ENCODE data around the gene SERTM1. TPM values are rescaled to one million over a fixed set of nuclear protein-coding genes. Genes with fewer than 3 reads are reported as not detected.

Gene SERTM1
- total and polyA plus RNA-seq, 2 of the 4 experiments (the other 2 are of a cell fraction): not detected

DNA sequence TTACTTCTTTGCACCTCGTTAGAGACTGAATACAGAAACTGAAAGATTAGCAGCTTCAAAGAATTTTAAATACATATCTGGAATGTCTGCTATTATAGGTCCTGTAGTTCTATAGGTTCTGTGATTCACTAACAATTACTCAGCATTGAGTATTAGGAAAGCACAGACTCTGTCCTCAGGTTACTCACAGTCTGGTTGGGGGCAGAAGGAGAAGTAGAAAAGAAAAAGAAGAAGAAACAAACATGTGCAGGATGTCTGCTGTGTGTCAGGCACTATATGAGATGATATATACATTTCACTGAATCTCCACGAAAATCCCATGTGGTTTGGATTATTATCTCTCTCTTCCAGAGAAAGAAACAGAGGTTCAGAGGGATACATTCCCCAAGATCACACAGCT is 40.1 kb downstream of the SERTM1 start:
- Histone ChIP-seq H4K5ac (ENCODE audit: low read depth, low read length) (no peak overlapping the region), H3K4me2 (ENCODE audit: low read depth, low read length) (no peak overlapping the region), H2AFZ (replicated peaks; ENCODE audit: low read length, poor library complexity) (no peak overlapping the region), H3K56ac (ENCODE audit: extremely low read depth, insufficient read depth, low read length) (no peak overlapping the region), H3K36me3 (ENCODE audit: control insufficient read depth, insufficient read depth, low read length) (no peaks in the 10 kb centered on the region), H3K14ac (replicated peaks; ENCODE audit: low read depth, low read length) (no peak overlapping the region), H3K4me1 (ENCODE audit: control insufficient read depth, insufficient read depth, low read length) (no peaks in the 10 kb centered on the region), H2BK120ac (ENCODE audit: low read depth, low read length) (no peak overlapping the region), H2AK9ac (replicated peaks; ENCODE audit: low read depth, low read length, poor library complexity) (no peak overlapping the region), H3K9me1 (ENCODE audit: insufficient read depth, low read length) (no peaks in the 10 kb centered on the region), H3K23ac (ENCODE audit: low read depth, low read length) (no peak overlapping the region), H3K9me3 (ENCODE audit: control insufficient read depth, insufficient read depth, low read length) (no peaks in the 10 kb centered on the region), H4K8ac (ENCODE audit: low read depth in 2 of 2, low read length in 2 of 2) (no peak overlapping the region), H4K91ac (ENCODE audit: insufficient read depth, low read depth, low read length) (no peak overlapping the region), H2AK5ac (ENCODE audit: low read depth, low read length) (no peak overlapping the region), H2BK20ac (ENCODE audit: low read depth, low read length) (no peak overlapping the region), H3K79me1 (ENCODE audit: low read depth in 1 of 2, low read length in 2 of 2) (no peaks in the 10 kb centered on the region), H3K4ac (ENCODE audit: low read depth, low read length) (no peak overlapping the region), H2BK15ac (ENCODE audit: low read depth, low read length) (no peak overlapping the region), H4K20me1 (ENCODE audit: insufficient read depth, low read length) (no peaks in the 10 kb centered on the region), H3K27me3 (ENCODE audit: control insufficient read depth, insufficient read depth, low read length) (no peaks in the 10 kb centered on the region; the same call in 1 of the 2 replicates), H3K4me3 (ENCODE audit: insufficient read depth, low read depth, low read length) (no peak overlapping the region), H3K9ac (ENCODE audit: low read depth, low read length) (no peak overlapping the region), H3K27ac (ENCODE audit: insufficient read depth, low read length) (no peak overlapping the region), H3K18ac (ENCODE audit: low read depth, low read length) (no peak overlapping the region), H2BK5ac (ENCODE audit: low read depth, low read length, poor library complexity, severe bottlenecking) (no peak overlapping the region)
- DNase-seq: no peak
- CTCF ChIA-PET: interaction anchor here (0.6 kb wide), 1 partner anchor 47 kb away, joined by 3 read pairs; no protein-coding TSS in a partner anchor
- POLR2A ChIA-PET (ENCODE audit: unreplicated experiment): no interaction called here
- TF ChIP-seq CHD1 (IDR thresholded peaks at IDR 0.05; ENCODE audit: low read depth, low read length) (no peak), POLR2A (IDR thresholded peaks at IDR 0.05; ENCODE audit: low read depth, low read length) (no peak), FOS (IDR thresholded peaks at IDR 0.05; ENCODE audit: low read depth, low read length) (no peak), NFE2L2 (IDR thresholded peaks at IDR 0.05; ENCODE audit: low read depth, low read length) (no peak), CEBPB (IDR thresholded peaks at IDR 0.05; ENCODE audit: low read depth, low read length) (no peak), SMC3 (IDR thresholded peaks at IDR 0.05; ENCODE audit: low read depth, low read length) (no peak), MXI1 (IDR thresholded peaks at IDR 0.05; ENCODE audit: borderline replicate concordance, low read depth, low read length) (no peak), RCOR1 (IDR thresholded peaks at IDR 0.05; ENCODE audit: insufficient replicate concordance, low read length) (no peak), BHLHE40 (IDR thresholded peaks at IDR 0.05; ENCODE audit: low read depth, low read length) (no peak), RFX5 (IDR thresholded peaks at IDR 0.05; ENCODE audit: low read depth, low read length) (no peak), ELK1 (IDR thresholded peaks at IDR 0.05; ENCODE audit: borderline replicate concordance, low read depth, low read length) (no peak), MAZ (IDR thresholded peaks at IDR 0.05; ENCODE audit: borderline replicate concordance, low read depth, low read length) (no peak), MAFK (IDR thresholded peaks at IDR 0.05; ENCODE audit: low read depth, low read length) (no peak), RAD21 (IDR thresholded peaks at IDR 0.05; ENCODE audit: low read length) (no peak)
- TF ChIP-seq, protein P1, sequence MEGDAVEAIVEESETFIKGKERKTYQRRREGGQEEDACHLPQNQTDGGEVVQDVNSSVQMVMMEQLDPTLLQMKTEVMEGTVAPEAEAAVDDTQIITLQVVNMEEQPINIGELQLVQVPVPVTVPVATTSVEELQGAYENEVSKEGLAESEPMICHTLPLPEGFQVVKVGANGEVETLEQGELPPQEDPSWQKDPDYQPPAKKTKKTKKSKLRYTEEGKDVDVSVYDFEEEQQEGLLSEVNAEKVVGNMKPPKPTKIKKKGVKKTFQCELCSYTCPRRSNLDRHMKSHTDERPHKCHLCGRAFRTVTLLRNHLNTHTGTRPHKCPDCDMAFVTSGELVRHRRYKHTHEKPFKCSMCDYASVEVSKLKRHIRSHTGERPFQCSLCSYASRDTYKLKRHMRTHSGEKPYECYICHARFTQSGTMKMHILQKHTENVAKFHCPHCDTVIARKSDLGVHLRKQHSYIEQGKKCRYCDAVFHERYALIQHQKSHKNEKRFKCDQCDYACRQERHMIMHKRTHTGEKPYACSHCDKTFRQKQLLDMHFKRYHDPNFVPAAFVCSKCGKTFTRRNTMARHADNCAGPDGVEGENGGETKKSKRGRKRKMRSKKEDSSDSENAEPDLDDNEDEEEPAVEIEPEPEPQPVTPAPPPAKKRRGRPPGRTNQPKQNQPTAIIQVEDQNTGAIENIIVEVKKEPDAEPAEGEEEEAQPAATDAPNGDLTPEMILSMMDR (conservative IDR thresholded peaks at IDR 0.05; ENCODE audit: low read depth, low read length): no peak
- TF ChIP-seq, protein P2, sequence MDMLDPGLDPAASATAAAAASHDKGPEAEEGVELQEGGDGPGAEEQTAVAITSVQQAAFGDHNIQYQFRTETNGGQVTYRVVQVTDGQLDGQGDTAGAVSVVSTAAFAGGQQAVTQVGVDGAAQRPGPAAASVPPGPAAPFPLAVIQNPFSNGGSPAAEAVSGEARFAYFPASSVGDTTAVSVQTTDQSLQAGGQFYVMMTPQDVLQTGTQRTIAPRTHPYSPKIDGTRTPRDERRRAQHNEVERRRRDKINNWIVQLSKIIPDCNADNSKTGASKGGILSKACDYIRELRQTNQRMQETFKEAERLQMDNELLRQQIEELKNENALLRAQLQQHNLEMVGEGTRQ (IDR thresholded peaks at IDR 0.05; ENCODE audit: low read depth, low read length): no peak
- intact Hi-C loops (cut with micrococcal nuclease) (no loop called here), in situ Hi-C loops (cut with MboI; ENCODE audit: low sequenced_read_pairs) (no loop called here), dilution Hi-C loops (cut with HindIII; ENCODE audit: low sequenced_read_pairs, unreplicated experiment) (no loop called here)
- no CpG with 5 or more reads among the region's 2 CpGs for WGBS, 2 experiments (ENCODE audit: extremely low coverage in 2 of 2, insufficient read length in 1 of 2)
- no TSS peak for BruUV-seq (replicated peaks)
- no peak for ATAC-seq (ENCODE audit: low read depth)

Data from IMR-90 (cell line).